ENCODE results near the gene XNDC1N.

The XNDC1N gene

GRCh38 chr11:71935338-71935925 lies 7.0 kb upstream of the XNDC1N start:
- no peak for DNase-seq (ENCODE audit: extremely low spot score)
- no peak for TF ChIP-seq CTCF (IDR thresholded peaks at IDR 0.05; ENCODE audit: control extremely low read depth, extremely low read depth, low read depth, missing control alignments)
- CTCF ChIA-PET, result no interaction called here
- POLR2A ChIA-PET, result no interaction called here

GRCh38 chr11:71934213-71934612 lies 5.8 kb upstream of the XNDC1N start:
- ChIA-PET CTCF (interaction anchor here (0.9 to 1.4 kb wide), 3 partner anchors 10 to 21 kb away, joined by 3 to 5 read pairs (median 4); no protein-coding TSS in a partner anchor), POLR2A (no interaction called here)
- no peak for TF ChIP-seq CTCF (IDR thresholded peaks at IDR 0.05; ENCODE audit: control extremely low read depth, extremely low read depth, low read depth, missing control alignments)
- no peak for DNase-seq (ENCODE audit: extremely low spot score)

GRCh38 chr11:71933141-71933933 lies 4.9 kb upstream of the XNDC1N start:
- no peak for DNase-seq (ENCODE audit: extremely low spot score)
- ChIA-PET POLR2A (no interaction called here), CTCF (interaction anchor here (0.9 to 2.7 kb wide), 8 partner anchors 10 to 482 kb away, joined by 3 to 28 read pairs (median 4); no protein-coding TSS in a partner anchor)
- TF ChIP-seq CTCF (IDR thresholded peaks at IDR 0.05; ENCODE audit: control extremely low read depth, extremely low read depth, low read depth, missing control alignments), result no peak

- CTCF ChIA-PET, result interaction anchor here (1.2 to 5.0 kb wide), 8 partner anchors 9 to 160 kb away, joined by 3 to 28 read pairs (median 5); no protein-coding TSS in a partner anchor
- POLR2A ChIA-PET, result interaction anchor here (0.8 kb wide), 1 partner anchor 16 kb away, joined by 3 read pairs; no protein-coding TSS in a partner anchor
- TF ChIP-seq CTCF (IDR thresholded peaks at IDR 0.05; ENCODE audit: control extremely low read depth, extremely low read depth, low read depth, missing control alignments), result no peak
- no peak for DNase-seq (ENCODE audit: extremely low spot score)
These were observed 2.8 kb upstream of the XNDC1N start for GRCh38 chr11:71931245-71931602.

GRCh38 chr11:71930556-71931244 lies 2.3 kb upstream of the XNDC1N start:
- POLR2A ChIA-PET, result interaction anchor here (0.8 kb wide), 1 partner anchor 16 kb away, joined by 3 read pairs; no protein-coding TSS in a partner anchor
- DNase-seq (ENCODE audit: extremely low spot score), result no peak
- TF ChIP-seq CTCF (IDR thresholded peaks at IDR 0.05; ENCODE audit: control extremely low read depth, extremely low read depth, low read depth, missing control alignments), result no peak
- CTCF ChIA-PET, result interaction anchor here (1.2 to 5.0 kb wide), 9 partner anchors 9 to 160 kb away, joined by 3 to 28 read pairs (median 6); no protein-coding TSS in a partner anchor

GRCh38 chr11:71929491-71929890 lies 1.1 kb upstream of the XNDC1N start:
- ChIA-PET CTCF (interaction anchor here (0.5 to 5.0 kb wide), 7 partner anchors 10 to 144 kb away, joined by 3 to 24 read pairs (median 8); no protein-coding TSS in a partner anchor), POLR2A (no interaction called here)
- no peak for TF ChIP-seq CTCF (IDR thresholded peaks at IDR 0.05; ENCODE audit: control extremely low read depth, extremely low read depth, low read depth, missing control alignments)
- no peak for DNase-seq (ENCODE audit: extremely low spot score)

Measured in GM10248 (cell line).